BJ (cell line): ENCODE measurements around the gene CNST. TPM values are rescaled to one million over a fixed set of nuclear protein-coding genes. Genes with fewer than 3 reads are reported as not detected.

ENCODE experiments used
- CTCF ChIA-PET: fragments of 350-600 bp; formaldehyde crosslinking; extraction: SDS; loops from one replicate; lab custom pipeline; 2021; ENCODE audit warnings: antibody characterized with exemption, inconsistent platforms; lab: Yijun Ruan, JAX
- POLR2A ChIA-PET: fragments of 300-600 bp; sonication (Branson Sonifier 250); formaldehyde crosslinking; extraction: SDS; loops from one replicate; lab custom pipeline; 2021; ENCODE audit warnings: antibody characterized with exemption; lab: Charles Lee
- DNase-seq: peaks from one replicate; pipeline ENCODE4 v3.0.0-alpha.2; 2011; ENCODE audit warnings: low read depth
- H3K27me3 ChIP-seq: 2 replicates; pipeline ENCODE4 v1.6.0; 2011; ENCODE audit warnings: low read length; ENCODE audit not compliant: control insufficient read depth, insufficient read depth
- H3K36me3 ChIP-seq: 2 replicates; pipeline ENCODE4 v1.5.1; 2011; ENCODE audit warnings: low read length; ENCODE audit not compliant: control insufficient read depth, insufficient read depth
- H3K4me3 ChIP-seq: 2 replicates; pipeline ENCODE4 v1.5.1; 2011; ENCODE audit warnings: low read depth, mild to moderate bottlenecking, control low read depth, low read length
- CTCF ChIP-seq: IDR thresholded peaks from 2 replicates; pipeline ENCODE4 v1.5.1; 2011; ENCODE audit warnings: low read depth, mild to moderate bottlenecking, control low read depth, inconsistent platforms, low read length, moderate library complexity; ENCODE audit not compliant: insufficient read depth
- polyA minus RNA-seq: library from RNA; depleted of rRNA, polyadenylated mRNA; stranded (reverse); fragments of >200 nt; gene quantifications from 2 replicates; pipeline ENCODE4 v1.2.3, GENCODE V29; 2011; rRNA and poly(A)+ RNA removed
- polyA plus RNA-seq: library from polyadenylated mRNA; depleted of rRNA; stranded (reverse); fragments of >200 nt; gene quantifications from 2 replicates; pipeline ENCODE4 v1.2.3, GENCODE V29; 2011; rRNA removed

The CNST gene, protein sequence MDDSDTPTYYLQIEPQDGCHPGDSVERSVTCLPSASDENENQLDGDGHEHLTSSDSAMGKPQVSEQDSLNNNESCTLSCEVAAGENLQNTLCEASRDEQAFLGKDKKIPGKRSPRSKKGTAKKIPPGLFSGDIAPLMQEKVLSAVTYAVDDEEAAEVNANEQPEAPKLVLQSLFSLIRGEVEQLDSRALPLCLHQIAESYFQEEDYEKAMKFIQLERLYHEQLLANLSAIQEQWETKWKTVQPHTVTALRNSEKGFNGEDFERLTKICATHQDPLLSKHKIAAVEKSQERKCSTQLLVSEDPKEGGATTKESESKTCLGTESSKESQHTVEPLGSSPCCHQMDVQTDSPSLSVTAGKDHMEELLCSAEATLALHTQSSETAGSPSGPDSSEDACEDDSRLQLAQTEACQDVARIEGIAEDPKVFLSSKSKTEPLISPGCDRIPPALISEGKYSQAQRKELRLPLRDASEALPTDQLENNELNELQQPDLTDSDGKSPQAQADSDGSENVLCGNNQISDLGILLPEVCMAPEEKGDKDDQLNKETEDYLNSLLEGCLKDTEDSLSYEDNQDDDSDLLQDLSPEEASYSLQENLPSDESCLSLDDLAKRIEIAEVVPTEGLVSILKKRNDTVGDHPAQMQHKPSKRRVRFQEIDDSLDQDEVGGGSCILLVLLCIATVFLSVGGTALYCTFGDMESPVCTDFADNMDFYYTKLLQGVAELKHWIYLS
- polyA plus RNA-seq (29.7 and 41.2 TPM in 2 replicates), polyA minus RNA-seq (38.2 and 42.7 TPM in 2 replicates)

DNA sequence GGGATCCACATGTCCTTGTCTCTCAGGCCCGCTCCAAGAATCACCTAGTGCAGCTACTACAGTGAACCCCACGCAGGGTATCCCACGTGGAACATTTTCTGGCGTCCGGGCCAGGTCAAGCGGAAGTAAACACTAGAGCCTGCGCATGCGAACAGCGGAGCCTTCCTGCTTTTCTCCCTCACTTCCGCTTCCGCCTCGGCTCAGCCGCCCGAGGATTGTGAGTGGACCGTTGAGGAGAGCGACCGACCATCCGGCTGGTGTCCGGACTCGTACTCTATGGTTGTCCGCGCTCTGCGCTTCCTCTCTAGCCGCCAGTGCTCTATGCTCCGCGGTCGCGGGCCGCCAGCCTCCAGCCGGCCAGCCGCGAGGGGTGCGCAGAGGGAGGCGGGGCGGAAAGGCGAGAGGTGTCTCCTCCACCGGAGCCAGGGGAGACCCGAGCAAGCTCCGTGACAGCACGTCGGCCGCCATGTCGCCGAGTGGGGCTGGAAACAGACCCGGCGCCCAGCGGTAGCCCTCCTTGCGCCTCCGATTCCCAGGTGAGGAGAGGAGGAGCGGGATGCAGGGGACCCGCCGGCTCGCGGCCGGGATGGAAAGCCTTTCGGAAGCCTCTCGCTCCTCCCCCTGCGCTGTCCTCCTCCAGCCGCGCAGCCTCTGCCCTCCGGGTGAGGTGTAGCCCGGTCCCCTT is at the start of gene CNST, which contains the start of gene TFB2M:
Gene CNST (plus strand): TSS at position 329 of the 685 bp plus-strand sequence. CDS start 25,107 bp downstream, outside the sequence.
Gene TFB2M (minus strand): TSS at position 134 of the 685 bp plus-strand sequence. CDS start 123 bp downstream, at position 11.
- no peaks in the 10 kb centered on the region; the same call in 1 of the 2 replicates for H3K36me3 ChIP-seq
- POLR2A ChIA-PET = interaction anchor here (1.5 kb wide), 1 partner anchor 67 kb away, joined by 4 read pairs; no protein-coding TSS in a partner anchor
- no peak for TF ChIP-seq CTCF
- no peaks in the 10 kb centered on the region for H3K27me3 ChIP-seq
- peak; percentile 94 for DNase-seq
- CTCF ChIA-PET = interaction anchor here (0.7 to 1.4 kb wide), 5 partner anchors 9 to 134 kb away, joined by 3 to 5 read pairs (median 3); no protein-coding TSS in a partner anchor
- H3K4me3 ChIP-seq = peak within 1 kb of the TSS; percentile 97

- POLR2A ChIA-PET = no interaction called here
- H3K27me3 ChIP-seq = no peaks in the 10 kb centered on the region
- H3K36me3 ChIP-seq = no peaks in the 10 kb centered on the region
- CTCF ChIA-PET = no interaction called here
- no peak overlapping the region for H3K4me3 ChIP-seq
- no peak for TF ChIP-seq CTCF
- DNase-seq = no peak
Measured at GRCh38 chr1:246517391-246517790, 48.9 kb upstream of the CNST start.

- DNase-seq = no peak
- no peaks in the 10 kb centered on the region for H3K36me3 ChIP-seq
- CTCF ChIA-PET = no interaction called here
- POLR2A ChIA-PET = no interaction called here
- no peak overlapping the region for H3K4me3 ChIP-seq
- no peaks in the 10 kb centered on the region for H3K27me3 ChIP-seq
- TF ChIP-seq CTCF = no peak
Measured at GRCh38 chr1:246518456-246519205, 47.6 kb upstream of the CNST start.

- TF ChIP-seq CTCF = no peak
- CTCF ChIA-PET = no interaction called here
- Histone ChIP-seq H3K4me3 (no peak overlapping the region), H3K27me3 (peaks cover 2% of the 10 kb centered on the region; the same call in 1 of the 2 replicates), H3K36me3 (no peaks in the 10 kb centered on the region)
- POLR2A ChIA-PET = no interaction called here
- no peak for DNase-seq
Measured at GRCh38 chr1:246519514-246519913, 46.7 kb upstream of the CNST start.
